Kidney capillary endothelial cell (primary cell): ENCODE data around the gene SFXN5.

ENCODE experiments used
- DNase-seq: peaks from one replicate; pipeline ENCODE4 v3.0.0-alpha.2; 2018; ENCODE audit warnings: low spot score

Gene SFXN5

DNA sequence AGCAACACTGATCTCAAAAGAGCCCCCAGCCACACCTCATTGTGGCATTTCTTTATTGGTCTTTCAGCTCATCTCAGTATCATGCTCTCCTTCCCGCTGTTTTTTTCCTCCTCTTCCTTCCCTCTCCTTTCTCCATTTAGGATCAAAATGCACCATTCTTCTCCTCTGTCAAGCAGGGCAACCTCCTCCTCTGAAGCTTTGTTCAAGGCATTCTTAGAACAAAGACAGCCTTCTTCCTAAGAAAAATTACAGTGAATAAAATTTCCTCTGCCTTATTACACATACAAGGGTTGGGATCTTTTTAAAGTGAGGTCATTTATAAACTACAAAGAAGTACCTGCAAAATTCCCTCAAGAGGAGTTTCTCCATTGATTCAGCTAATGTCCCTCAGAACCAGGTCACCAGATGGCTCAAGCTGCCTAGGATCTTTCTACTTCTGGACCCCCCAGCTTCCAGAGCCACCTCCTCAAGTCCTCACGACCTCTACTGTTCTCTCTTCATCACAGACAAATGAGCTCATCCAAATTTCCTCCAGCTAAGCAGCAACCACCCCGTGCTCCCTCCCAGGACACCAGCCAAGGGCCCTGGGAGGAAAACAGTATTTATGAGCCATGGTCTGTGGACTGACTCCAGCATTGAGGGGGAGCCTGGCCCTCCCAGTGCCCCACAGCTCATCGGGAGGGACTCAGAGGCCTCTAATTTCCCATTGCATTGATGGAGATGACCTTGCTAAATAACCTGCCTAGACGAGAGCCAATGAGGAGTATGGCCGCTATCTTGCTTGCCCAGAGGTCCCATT lies 18.0 kb downstream of the SFXN5 start:
- DNase-seq = no peak

DNA sequence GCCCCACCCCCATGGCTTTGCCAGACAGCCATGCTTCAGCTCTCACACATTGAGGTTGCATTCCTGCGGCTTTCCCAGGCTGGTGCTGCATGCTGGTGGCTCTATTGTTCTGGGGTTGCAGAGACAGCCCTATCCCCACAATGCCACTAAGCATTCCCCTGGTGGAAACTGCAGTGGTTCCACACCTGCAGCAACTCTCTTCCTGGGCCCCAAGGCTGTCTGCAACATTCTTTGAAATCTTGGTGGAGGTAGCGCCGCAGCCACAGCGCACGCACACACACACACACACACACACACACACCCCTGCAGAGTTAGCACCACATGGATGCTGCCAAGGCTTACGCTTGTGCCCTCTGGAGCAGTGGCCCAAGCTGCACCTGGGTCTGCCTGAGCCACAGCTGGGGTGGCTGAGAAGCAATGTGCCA lies 21.4 kb downstream of the SFXN5 start:
- DNase-seq = no peak

DNA sequence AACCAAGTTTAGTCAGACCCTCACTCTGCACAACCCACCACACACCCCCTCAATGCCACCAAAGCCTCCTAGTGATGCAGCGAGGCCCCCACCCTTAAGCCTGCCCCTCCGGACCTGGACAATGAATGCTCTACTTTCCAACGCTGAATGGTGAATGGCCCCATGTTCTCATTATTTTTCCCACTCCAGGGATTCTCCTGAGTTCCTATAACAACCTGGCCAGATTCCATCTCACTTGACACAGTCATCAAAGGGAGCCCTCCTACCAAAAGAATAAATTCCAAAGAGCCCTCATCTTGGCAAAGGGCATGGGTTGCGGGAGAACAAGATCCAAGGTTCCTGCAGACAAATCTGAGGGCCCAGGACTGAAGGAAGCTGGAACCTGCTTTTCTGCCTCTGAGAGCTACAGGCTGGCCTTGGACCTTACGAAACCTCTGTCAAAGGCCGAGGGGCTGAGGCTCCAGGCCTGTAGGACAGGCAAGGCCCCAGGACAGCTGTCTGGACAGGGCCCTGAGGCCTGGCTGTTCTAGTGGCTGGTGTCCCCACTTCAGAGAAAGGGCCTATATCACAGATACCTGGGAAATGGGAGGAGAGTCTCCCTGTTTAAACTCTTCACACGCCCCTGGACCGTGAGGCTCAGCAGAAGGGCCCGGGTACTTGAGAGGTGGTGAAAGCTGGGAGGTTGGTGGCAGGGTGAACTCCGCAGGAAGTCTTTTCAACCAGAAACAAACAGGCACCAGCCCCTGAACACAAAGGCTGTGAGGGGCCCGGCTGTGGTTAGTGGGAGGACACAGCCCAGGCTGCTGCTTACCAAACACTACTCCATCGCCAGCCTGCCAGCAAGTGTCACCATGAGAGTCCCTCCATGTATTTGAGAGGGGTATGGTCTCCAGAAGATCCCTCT lies 27.3 kb downstream of the SFXN5 start:
- no peak for DNase-seq

DNA sequence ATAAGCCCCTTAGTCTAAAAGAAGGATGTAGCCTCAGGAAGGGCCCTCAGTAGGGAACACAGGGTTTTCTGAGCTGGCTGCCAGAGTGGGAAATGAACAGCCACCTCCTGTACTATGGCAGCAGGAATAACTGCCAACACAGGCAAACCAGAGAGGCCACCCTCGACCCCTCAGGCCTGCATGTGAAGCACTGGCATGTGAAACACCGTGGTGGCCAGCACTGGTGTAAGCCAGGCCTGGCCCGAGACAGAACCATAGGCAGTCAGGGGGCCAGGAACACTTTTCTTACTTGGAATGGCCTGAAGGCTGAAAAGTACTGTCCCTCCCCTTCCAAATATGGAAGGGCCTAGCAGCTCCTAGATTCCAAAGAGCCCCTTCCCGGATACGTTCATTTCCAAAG lies 28.2 kb downstream of the SFXN5 start:
- no peak for DNase-seq

DNA sequence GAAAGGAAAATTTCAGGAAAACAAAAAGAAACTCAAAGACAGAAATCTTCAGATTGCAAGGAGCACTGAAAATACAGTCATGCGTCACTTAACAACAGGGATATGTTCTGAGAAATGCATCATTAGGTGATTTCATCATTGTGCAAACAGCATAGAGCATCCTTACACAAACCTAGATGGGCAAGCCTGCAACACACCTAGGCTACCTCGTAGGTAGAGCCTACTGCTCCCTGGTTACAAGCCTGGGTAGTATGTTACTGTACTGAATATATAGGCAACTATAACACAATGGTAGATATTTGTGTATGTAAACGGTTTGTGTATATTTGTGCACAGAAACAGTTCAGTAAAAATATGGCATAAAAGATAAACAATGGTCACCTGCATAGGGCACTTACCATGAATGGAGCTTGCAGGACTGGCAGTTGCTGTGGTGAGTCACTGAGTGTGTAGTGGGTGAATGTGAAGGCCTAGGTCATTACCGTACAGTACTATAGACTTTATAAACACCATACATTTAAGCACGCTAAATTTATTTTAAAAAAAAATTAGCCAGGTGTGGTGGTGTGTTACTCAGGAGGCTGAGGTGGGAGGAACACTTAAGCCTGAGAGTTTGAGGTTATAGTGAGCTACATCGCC lies 33.4 kb downstream of the SFXN5 start:
- DNase-seq = no peak

DNA sequence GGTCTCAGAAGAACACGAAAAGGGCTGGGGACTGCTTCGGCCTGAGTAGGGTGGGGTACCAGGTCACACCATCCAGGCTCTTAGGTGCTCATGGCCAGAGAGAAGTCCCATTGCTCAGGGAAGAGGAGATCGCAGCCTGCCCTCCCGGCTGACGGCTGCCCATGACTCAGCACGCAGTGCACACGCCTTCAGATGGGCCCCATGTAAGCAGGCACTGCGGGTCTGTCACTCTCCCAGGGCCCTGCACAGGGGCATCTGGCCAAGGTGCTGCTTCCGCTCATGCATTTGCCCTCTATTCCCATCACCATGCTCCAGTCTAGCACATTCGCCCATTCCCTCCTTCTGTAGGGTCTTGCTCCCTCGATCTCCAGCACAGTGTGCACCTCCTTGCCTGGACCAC lies 34.7 kb downstream of the SFXN5 start:
- DNase-seq = no peak

DNA sequence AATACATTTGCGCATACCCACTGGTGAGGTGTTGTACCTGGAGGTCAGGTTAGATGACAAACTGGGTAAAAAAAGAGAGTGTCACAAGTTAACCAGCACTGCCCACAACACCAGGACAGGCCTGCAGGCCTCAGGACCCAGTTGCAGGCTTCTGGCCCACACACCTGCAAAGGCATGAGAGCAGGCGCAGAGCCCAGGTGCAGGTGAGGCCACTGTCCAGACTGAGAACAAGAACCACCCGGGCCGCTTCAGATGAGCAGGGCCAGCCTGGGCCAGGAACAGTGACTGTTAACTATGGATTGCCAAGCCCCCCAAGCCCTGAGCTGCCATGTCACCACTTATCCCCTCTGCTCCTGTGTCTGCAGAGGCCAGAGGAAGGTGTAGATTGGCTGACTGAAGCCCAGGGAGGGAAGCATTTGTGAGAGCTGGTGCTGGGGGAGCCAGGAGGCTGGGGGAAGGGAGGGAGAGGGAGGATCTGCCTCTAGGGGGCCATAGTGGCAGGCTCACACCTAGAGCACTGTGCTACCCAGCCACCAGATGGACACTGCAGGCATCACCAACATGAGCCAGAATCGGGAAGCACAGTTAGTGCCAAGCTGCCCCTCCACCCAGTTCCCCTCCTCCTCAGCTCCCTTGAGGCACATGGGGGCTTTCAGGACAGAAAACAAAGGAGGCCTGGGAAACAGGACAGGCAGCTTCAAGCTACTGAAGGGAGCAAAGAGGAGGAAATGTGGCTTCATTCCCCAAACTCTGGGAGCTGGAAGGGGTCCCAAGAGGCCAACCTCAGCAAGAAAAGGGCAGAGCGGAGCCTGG lies 35.4 kb downstream of the SFXN5 start:
- DNase-seq = no peak

DNA sequence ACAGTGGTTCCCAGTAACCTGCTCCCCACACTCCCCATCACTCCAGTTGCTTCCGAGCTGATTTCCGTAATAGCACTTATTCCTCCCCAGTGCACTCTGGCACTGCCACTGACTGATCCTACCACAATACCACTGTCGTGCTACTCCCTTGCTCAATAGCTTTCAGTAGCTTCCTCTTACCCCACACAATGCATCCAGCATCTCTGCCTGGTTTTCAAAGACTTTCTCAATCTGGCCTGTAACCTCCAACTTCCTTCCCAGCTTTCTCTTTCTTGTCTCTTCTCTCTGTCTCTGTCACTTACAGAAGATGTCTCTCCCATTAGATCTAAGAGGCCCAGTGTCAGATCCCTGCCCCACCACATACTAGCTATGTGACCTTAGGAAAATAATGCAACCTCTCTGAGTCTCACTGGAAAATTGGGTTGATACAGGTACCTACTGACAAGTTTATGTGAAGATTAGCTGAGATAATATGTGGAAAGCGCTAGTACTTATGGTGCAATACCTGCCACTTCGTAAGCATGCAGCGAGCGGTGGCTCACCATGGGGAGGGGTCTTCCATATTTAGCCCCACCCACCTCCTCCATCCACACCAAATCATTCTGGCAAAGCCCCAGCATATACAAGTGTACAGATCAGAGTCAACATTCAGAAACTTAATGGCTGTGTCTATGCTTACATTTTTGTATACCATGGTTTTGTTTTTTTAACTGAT lies 36.7 kb downstream of the SFXN5 start:
- no peak for DNase-seq

DNA sequence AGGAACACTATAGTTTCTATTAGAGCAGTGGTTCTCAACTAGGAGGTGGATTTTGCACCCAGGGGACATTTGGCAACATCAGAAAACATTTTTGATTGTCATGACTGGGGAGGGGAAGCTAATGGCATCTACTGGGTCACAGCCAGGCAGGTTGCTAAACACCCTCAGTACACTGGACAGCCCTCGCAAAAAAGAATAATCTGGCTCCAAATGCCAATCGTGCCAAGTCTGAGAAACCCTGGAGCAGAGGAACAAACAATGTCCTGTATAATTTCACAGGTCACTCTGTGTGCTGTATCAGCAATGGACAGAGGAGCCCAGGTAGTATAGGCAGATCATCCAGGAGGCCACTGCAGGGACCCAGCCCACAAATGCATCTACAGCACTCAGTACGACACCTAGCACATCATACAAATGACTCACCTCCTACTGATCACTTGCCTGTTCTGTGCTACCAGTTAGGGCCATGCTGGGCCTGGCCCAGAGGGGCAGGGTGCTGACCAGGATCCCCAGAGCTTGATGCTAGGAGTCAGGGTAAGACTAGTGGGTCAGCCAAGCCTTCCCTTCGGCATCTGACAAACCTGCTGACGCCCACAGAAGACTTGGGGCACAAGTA lies 37.6 kb downstream of the SFXN5 start:
- no peak for DNase-seq

DNA sequence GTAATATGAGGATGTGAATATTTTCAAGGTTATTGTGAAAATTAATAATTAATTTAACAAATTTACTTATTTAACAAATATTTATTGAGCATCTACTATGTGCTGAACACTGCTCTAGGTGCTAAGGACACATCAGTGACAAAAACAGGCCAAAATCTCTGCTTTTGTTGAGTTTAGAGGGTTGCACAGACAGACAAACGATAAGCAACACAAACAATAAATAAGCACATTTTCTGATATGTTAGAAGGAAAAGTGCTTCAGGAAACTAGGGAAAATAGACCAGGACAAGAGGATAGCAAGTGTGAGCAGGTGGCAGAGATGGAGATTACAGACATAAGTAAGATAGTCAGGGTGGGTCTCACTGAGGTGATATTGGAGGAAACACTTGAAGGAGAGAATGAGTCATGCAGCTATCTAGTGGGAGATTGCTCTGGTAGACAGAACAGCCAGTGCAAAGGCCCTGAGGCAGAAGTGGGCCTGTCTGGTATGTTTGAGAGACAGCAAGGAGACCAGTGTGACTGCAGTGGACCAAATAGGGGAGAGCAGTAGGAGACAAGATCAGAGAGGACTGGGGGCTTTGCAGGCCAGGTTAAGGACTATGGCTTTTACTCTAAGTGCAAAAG lies 38.3 kb downstream of the SFXN5 start:
- DNase-seq = no peak

DNA sequence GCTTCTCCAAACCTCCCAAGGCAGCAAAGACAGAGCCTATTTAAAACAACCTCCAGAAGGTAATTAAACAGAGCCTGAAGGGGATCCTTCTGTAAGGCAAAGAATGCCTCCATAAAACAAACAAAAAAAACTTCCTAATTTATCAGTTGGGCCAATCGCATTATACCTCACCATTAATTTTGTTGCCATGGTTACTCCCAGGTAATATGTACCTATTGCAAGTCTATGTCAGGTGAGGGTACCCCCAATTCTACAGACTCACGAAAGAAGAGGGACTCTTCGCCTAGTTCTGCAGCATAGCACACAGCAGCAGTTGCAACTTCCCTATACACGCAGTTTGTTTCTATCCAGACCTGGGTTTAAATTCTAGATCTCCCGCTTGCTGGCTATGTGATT lies 38.8 kb downstream of the SFXN5 start:
- no peak for DNase-seq

DNA sequence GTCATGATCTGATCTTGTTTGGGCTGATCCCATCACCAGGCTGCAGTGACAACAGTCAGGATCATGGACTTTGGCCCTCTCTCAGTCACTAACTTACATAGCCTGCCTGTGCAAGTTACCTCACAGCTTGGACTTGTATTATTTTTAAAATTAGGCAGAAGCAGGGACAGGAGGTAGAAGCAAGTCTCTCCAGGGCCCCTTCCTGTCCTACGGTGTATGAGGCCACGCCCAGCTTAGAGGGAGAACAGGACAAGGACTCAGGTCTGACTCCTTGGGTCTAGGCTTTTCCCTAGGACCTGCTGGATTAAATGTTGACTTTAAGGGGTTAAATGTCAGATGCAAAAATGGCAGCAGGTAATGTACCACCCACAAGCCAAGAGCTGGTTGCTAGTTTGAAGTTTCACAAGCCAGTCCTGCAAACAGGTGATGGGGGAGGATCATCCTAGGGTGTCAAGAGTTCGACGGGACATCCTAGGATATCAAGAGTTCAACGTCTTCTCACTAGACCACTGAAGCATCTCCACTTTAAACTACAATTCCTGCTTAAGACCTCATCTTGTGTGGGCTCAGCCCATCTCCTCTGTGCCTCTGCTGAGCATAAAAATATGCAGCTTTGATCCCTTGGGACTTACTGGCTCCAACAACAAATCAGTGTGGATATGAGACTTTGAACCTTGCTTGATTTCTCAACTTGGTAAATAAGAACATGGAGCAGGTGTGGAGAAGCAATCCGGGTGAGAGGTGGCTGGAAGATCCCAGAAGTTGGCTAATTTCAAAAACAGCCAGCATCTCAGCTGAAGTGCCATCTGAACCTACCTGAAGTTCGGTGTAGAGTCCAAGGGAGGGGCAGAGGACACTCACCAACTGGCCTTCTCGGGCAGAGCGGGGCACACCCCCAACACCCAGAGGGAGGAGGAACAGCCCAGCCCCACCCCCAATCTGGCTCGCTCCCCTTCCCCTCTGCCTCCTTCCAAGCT lies 39.5 kb downstream of the SFXN5 start:
- DNase-seq = no peak

DNA sequence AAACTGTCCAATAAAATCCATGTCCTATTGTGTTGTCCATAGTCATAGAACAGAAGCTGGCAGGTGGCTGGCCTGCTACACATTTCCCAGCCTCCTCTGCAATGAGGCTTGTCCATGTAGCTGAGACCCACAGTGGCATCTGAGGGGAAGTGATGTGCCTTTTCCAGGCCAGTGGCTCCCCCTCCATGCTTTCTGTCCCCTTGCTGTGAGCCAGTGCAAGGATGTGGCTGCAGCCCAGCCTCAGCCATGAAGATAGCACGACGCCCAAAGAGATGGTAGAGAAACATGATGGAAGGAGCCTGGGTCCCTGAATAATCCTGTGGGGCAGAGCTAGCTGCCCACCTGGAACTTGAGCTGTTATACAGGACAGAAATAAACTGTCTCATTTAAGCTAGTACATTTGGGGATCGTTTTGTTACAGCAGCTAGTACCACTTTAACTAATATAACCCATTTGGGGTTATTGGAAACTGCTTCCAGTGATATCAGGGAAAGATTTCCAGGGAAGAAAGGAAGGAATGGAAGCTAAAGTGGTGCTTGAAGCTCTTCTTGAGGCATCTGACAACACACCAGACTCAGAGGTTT lies 40.3 kb downstream of the SFXN5 start:
- no peak for DNase-seq

DNA sequence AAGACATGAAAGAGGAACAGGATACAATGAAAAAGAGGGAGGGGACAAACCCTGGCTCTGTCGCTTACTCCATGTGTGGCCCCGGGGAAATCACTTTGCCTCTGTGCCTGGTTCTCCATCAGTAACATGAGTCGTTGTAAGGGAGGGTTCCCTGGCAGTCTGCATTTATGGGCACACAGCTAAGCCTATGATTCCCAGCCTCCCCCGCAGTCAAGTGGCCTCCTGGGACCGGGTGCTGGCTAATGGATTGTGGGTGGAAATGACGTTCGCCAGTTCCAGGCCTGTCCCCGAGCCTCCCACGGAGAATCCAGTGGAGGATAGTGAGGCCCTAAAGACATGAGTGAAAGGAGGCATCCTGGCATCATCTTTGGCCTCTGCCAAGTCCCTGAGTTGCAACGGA lies 42.7 kb downstream of the SFXN5 start:
- DNase-seq = no peak

DNA sequence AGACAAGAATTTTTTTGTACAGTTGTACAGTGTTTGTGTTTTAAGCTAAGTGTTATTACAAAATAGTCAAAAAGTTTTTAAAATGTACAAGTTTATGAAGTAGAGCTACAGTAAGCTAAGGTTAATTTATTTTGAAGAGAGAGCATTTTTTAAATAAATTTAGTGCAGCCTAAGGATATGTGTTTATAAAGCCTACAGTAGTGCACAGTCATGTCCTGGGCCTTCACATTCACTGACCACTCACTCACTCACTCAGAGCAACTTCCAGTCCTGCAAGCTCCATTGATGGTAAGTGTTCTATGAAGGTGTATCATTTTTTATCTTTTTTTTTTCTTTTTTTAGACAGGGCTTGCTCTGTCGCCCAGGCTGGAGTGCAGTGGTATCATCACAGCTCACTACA lies 44.2 kb downstream of the SFXN5 start:
- DNase-seq = no peak

DNA sequence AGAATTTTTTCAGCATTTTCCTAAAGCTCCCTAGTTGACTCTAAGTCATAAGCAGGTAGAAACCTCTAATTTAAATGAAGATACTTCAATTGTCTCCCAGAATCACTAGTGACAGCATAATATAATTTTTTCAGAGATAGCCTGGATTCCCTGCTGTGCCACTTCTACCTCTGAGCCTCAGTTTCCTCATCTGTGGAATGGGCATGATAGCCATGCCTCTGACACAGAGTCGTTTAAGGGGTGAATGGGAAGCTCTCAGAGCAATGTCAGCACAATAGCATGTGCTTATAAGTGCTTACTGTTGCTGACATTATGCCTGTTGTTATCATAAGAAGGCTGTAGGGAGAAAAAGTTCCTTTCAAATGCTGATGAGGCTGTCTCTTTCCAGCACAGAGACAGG lies 48.0 kb downstream of the SFXN5 start:
- no peak for DNase-seq

DNA sequence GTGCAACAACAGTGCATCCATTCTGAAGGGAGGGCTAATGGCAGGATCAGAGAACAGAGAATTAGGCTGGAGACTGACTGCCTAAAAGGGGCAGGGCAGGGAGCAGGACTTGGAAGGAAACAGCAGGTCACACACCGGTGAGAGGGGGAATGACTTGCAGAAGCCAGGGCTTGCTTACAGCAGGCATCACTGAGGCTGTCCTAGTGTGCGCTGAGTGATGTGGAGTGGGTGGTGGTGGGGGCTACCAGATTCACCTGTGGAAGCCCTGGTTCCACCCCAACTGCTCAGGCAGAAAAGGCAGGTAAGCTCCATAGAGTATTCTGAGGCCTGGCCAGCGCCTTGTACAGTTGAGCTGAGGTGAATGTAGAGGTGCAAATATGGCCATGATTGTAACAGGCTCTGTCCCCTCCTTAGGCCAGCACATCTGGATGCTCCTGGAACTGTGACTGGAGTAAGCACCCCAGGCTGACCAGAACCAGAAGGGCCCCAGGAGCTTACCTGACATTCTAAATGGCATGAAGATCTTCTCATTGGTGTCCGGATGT lies 49.4 kb downstream of the SFXN5 start:
- DNase-seq = no peak

DNA sequence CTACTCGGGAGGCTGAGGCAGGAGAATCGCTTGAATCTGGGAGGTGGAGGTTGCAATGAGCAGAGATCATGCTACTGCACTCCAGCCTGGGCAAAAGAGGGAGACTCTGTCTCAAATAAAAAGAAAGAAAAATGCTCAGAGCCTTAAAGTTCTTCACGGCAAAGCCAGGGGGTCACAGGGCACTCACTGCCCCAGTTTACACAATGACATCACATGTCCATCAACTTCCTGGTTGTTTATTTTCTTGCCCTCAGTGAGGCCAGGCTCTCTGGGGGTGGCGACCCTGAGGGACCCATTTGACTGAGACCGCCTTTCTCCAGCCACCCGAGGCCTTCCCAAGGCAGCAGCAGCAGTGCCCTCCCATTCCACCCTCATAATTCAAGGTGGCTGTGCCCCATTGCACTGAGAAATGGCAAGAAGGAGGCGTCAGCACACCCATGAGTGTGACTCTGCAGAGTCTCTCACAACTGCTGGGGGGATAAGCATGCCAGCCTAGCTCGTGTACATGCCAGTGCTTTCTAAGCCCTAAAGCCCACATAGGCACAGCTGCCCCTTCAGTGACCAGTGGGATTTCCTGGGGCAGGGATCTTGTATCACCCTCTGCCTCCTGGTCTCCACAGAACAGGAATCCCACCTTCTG lies 50.0 kb downstream of the SFXN5 start:
- no peak for DNase-seq
